CD14-positive monocyte (primary cell): ENCODE data around the gene CSN2. TPM values are rescaled to one million over a fixed set of nuclear protein-coding genes. Genes with fewer than 3 reads are reported as not detected.

ENCODE experiments used
- DNase-seq, 3 donors: peaks; one replicate each; pipeline ENCODE4 v3.0.0-alpha.2; 2011 to 2022
- H2AFZ ChIP-seq: 2 replicates; pipeline ENCODE4 v1.6.0; 2012; ENCODE audit warnings: mild to moderate bottlenecking, low read depth, low read length, inconsistent platforms; ENCODE audit not compliant: insufficient read depth, poor library complexity, severe bottlenecking
- H3K27ac ChIP-seq, 2 donors: 1 replicate in 1 of 2; 2 replicates in 1 of 2; pipeline ENCODE4 v1.5.1; 2012 to 2013; ENCODE audit warnings: low read length in 2 of 2, control low read depth in 1 of 2, inconsistent platforms in 1 of 2, low read depth in 1 of 2, mild to moderate bottlenecking in 1 of 2
- H3K27me3 ChIP-seq, 2 donors: one replicate each; pipeline versions ENCODE4 v1.6.0 to v1.6.1; 2011 to 2013; ENCODE audit warnings: low read length in 2 of 2; ENCODE audit not compliant: control insufficient read depth in 2 of 2, insufficient read depth in 2 of 2
- H3K36me3 ChIP-seq, 2 donors: replicated peaks in 1 of 2; 1 replicate in 1 of 2; 2 replicates in 1 of 2; pipeline versions ENCODE4 v1.5.1 to v1.6.1; 2012 to 2013; ENCODE audit warnings: low read length in 2 of 2, control low read depth in 1 of 2, inconsistent platforms in 1 of 2, mild to moderate bottlenecking in 1 of 2; ENCODE audit not compliant: insufficient read depth in 2 of 2, control insufficient read depth in 1 of 2
- H3K4me1 ChIP-seq, 2 donors: 1 replicate in 1 of 2; 2 replicates in 1 of 2; pipeline versions ENCODE4 v1.5.1 to v1.6.1; 2012 to 2013; ENCODE audit warnings: low read length in 2 of 2, control low read depth in 1 of 2, inconsistent platforms in 1 of 2, mild to moderate bottlenecking in 1 of 2, moderate library complexity in 1 of 2; ENCODE audit not compliant: insufficient read depth in 2 of 2, control insufficient read depth in 1 of 2
- H3K4me2 ChIP-seq: replicated peaks from 2 replicates; pipeline ENCODE3; 2012; ENCODE audit warnings: low read length, moderate library complexity, mild to moderate bottlenecking; ENCODE audit not compliant: poor library complexity, severe bottlenecking; ENCODE audit errors: extremely low read depth
- H3K4me3 ChIP-seq, 3 experiments: fragments of 200-600 bp in 1 of 3; sonication (generic) in 1 of 3; replicated peaks in 1 of 3; 1 replicate in 2 of 3; 2 replicates in 1 of 3; pipeline ENCODE4 v1.5.1; 2011 to 2013; ENCODE audit warnings: low read length in 3 of 3, mild to moderate bottlenecking in 3 of 3, control low read depth in 2 of 3, low read depth in 2 of 3, inconsistent platforms in 1 of 3, moderate library complexity in 1 of 3
- H3K79me2 ChIP-seq: 2 replicates; pipeline ENCODE4 v1.6.0; 2012; ENCODE audit warnings: mild to moderate bottlenecking, control low read depth, inconsistent platforms, low read length, moderate library complexity; ENCODE audit not compliant: insufficient read depth
- H3K9ac ChIP-seq: 2 replicates; pipeline ENCODE4 v1.6.0; 2017; ENCODE audit warnings: low read length, mild to moderate bottlenecking; ENCODE audit not compliant: insufficient read depth, poor library complexity, severe bottlenecking
- H3K9me3 ChIP-seq, 2 donors: replicated peaks in 1 of 2; 1 replicate in 1 of 2; 2 replicates in 1 of 2; pipeline versions ENCODE4 v1.5.1 to v1.6.1; 2012 to 2013; ENCODE audit warnings: low read length in 2 of 2, control low read depth in 1 of 2; ENCODE audit not compliant: control insufficient read depth in 1 of 2, insufficient read depth in 1 of 2
- H4K20me1 ChIP-seq: 2 replicates; pipeline ENCODE4 v1.6.0; 2012; ENCODE audit warnings: mild to moderate bottlenecking, low read length, control low read depth, moderate library complexity; ENCODE audit not compliant: insufficient read depth
- H3K27ac Mint-ChIP-seq, 7 donors: one replicate each; pipeline ENCODE4 v1.8.0; 2020; ENCODE audit warnings: mild to moderate bottlenecking in 7 of 7, mixed read lengths in 7 of 7, moderate library complexity in 6 of 7, inconsistent platforms in 2 of 7
- H3K27me3 Mint-ChIP-seq, 3 donors: one replicate each; pipeline ENCODE4 v1.8.0; 2021 to 2022; ENCODE audit warnings: low read depth in 3 of 3, mild to moderate bottlenecking in 3 of 3, mixed read lengths in 3 of 3, moderate library complexity in 3 of 3, inconsistent platforms in 1 of 3
- H3K36me3 Mint-ChIP-seq, 2 donors: one replicate each; pipeline ENCODE4 v1.8.0; 2020; ENCODE audit warnings: mixed read lengths in 2 of 2, inconsistent platforms in 1 of 2, mild to moderate bottlenecking in 1 of 2
- H3K4me1 Mint-ChIP-seq: one replicate; pipeline ENCODE4 v1.8.0; 2020; ENCODE audit warnings: mild to moderate bottlenecking, mixed read lengths
- H3K4me3 Mint-ChIP-seq, 2 donors: one replicate each; pipeline ENCODE4 v1.8.0; 2020; ENCODE audit warnings: mild to moderate bottlenecking in 2 of 2, mixed read lengths in 2 of 2, moderate library complexity in 1 of 2
- H3K9me3 Mint-ChIP-seq, 7 donors: one replicate each; pipeline ENCODE4 v1.8.0; 2020 to 2022; ENCODE audit warnings: mixed read lengths in 7 of 7, mild to moderate bottlenecking in 6 of 7, moderate library complexity in 6 of 7, inconsistent platforms in 2 of 7
- WGBS: methylation state at CpG from one replicate; pipeline ENCODE4 v1.1.5; 2013; ENCODE audit warnings: missing lambda C conversion rate; ENCODE audit not compliant: insufficient coverage; 5-methylcytosine and 5-hydroxymethylcytosine counted together
- intact Hi-C, 2 donors: fragments of 100-400 bp; cut with micrococcal nuclease; formaldehyde crosslinking; loops; one replicate each; pipeline versions ENCODE4 v1.15.0 to v1.15.1; 2023
- polyA plus RNA-seq, 3 donors: library from polyadenylated mRNA; depleted of rRNA in 1 of 3; unstranded in 2 of 3; stranded (reverse) in 1 of 3; fragments of 300-500 nt in 2 of 3; fragments of >200 nt in 1 of 3; fragmentation: Illumina TruSeq in 2 of 3; gene quantifications; 1 replicate in 2 of 3; 2 replicates in 1 of 3; pipeline ENCODE4 v1.2.3, GENCODE V29; 2012 to 2021
- TF ChIP-seq, protein P1 (sequence below): fragments of 200-600 bp; IDR thresholded peaks from one replicate; pipeline ENCODE4 v1.8.0; 2022; ENCODE audit warnings: antibody characterized with exemption, mild to moderate bottlenecking

CSN2 gene
- polyA plus RNA-seq, 3 donors: not detected

DNA sequence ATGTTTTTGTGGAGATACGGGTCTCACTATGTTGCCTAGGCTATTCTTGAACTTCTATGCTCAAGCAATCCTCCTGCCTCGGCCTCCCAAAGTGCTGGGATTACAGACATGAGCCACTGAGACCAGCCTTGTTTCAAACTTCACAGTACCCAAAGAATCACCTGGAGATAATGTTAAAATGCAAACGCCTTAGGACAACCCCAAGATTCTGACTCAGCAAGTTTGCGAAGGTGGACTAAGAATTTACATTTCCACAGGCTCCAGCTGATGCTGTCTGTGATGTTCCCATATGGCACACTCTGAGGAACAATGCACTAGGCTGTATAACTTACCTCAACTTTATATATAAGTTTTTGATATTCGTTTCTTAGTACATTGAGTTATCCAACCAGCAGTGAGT is 29.3 kb upstream of the CSN2 start:
- H3K9me3 Mint-ChIP-seq: no peaks in the 10 kb centered on the region
- Histone ChIP-seq H3K36me3 (no peaks in the 10 kb centered on the region), H3K9ac (no peak overlapping the region), H4K20me1 (no peaks in the 10 kb centered on the region), H3K4me1 (no peaks in the 10 kb centered on the region), H3K79me2 (no peaks in the 10 kb centered on the region), H3K27ac (no peak overlapping the region), H3K4me3 (no peak overlapping the region), H3K27me3 (no peaks in the 10 kb centered on the region), H3K9me3 (no peaks in the 10 kb centered on the region), H3K4me2 (no peak overlapping the region), H2AFZ (no peak overlapping the region)
- 100% methylated on average over 1 of the region's 5 CpGs for WGBS
- H3K4me3 Mint-ChIP-seq: no peak overlapping the region
- no peaks in the 10 kb centered on the region for H3K36me3 Mint-ChIP-seq
- DNase-seq: no peak
- TF ChIP-seq, protein P1, sequence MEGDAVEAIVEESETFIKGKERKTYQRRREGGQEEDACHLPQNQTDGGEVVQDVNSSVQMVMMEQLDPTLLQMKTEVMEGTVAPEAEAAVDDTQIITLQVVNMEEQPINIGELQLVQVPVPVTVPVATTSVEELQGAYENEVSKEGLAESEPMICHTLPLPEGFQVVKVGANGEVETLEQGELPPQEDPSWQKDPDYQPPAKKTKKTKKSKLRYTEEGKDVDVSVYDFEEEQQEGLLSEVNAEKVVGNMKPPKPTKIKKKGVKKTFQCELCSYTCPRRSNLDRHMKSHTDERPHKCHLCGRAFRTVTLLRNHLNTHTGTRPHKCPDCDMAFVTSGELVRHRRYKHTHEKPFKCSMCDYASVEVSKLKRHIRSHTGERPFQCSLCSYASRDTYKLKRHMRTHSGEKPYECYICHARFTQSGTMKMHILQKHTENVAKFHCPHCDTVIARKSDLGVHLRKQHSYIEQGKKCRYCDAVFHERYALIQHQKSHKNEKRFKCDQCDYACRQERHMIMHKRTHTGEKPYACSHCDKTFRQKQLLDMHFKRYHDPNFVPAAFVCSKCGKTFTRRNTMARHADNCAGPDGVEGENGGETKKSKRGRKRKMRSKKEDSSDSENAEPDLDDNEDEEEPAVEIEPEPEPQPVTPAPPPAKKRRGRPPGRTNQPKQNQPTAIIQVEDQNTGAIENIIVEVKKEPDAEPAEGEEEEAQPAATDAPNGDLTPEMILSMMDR: no peak
- H3K27ac Mint-ChIP-seq: no peak overlapping the region
- no peaks in the 10 kb centered on the region for H3K4me1 Mint-ChIP-seq
- intact Hi-C loops: no loop called here
- no peaks in the 10 kb centered on the region for H3K27me3 Mint-ChIP-seq

- no peak overlapping the region for H3K9ac ChIP-seq
- H3K9me3 ChIP-seq: no peaks in the 10 kb centered on the region
- no peak overlapping the region for H3K4me2 ChIP-seq
- no peak overlapping the region for H3K27ac Mint-ChIP-seq
- no peaks in the 10 kb centered on the region for H4K20me1 ChIP-seq
- H3K27me3 ChIP-seq: no peaks in the 10 kb centered on the region
- 97% methylated on average over 3 of the region's 4 CpGs for WGBS
- H3K36me3 Mint-ChIP-seq: no peaks in the 10 kb centered on the region
- H3K79me2 ChIP-seq: no peaks in the 10 kb centered on the region
- DNase-seq: no peak
- H3K4me3 Mint-ChIP-seq: no peak overlapping the region
- no peaks in the 10 kb centered on the region for H3K4me1 Mint-ChIP-seq
- no peaks in the 10 kb centered on the region for H3K9me3 Mint-ChIP-seq
- H3K27ac ChIP-seq: no peak overlapping the region
- no peak overlapping the region for H3K4me3 ChIP-seq
- peaks cover 0 to 1% (median 0%) of the 10 kb centered on the region in 3 donors for H3K27me3 Mint-ChIP-seq
- no peaks in the 10 kb centered on the region for H3K4me1 ChIP-seq
- TF ChIP-seq, protein P1: no peak
- intact Hi-C loops: no loop called here
- H3K36me3 ChIP-seq: no peaks in the 10 kb centered on the region
- H2AFZ ChIP-seq: no peak overlapping the region
Measured at GRCh38 chr4:69991016-69991415, 25.5 kb upstream of the CSN2 start.
